GM10266 (cell line): ENCODE results near the gene ARF6.
"Not testable (repeated sequence)": the region's sequence is repeated elsewhere in the genome, so short reads cannot be mapped to it uniquely, and the experiment has no call there.

Experiments
- DNase-seq: peaks from one replicate; pipeline ENCODE4 v3.0.0; 2012; ENCODE audit errors: extremely low spot score
- TF ChIP-seq, protein P1 (sequence below): IDR thresholded peaks from 2 replicates; pipeline ENCODE4 v1.5.1; 2012; ENCODE audit warnings: mild to moderate bottlenecking, low read depth; ENCODE audit not compliant: control insufficient read depth, insufficient read depth; ENCODE audit errors: missing control alignments

The ARF6 gene

DNA sequence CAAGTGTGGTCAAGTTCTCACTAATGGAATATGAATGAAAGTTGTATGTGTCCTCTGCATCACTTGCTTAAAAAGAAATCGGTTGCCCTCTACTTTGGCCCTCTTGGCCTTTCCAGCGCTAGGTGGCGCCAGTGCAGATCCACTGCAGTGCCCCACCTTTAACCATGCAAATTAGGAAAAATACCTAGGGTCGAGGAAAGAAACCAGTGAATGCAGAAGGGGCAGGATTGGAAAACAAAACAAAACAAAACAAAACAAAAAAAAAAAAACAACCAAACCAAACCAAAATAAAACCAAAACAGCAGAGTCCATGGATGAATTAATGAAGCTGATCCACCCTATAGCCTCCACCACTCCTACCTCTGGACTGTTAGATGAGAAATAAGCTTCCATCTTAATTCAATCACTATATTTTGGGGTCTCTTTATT is 27.4 kb upstream of the ARF6 start:
- TF ChIP-seq, protein P1, sequence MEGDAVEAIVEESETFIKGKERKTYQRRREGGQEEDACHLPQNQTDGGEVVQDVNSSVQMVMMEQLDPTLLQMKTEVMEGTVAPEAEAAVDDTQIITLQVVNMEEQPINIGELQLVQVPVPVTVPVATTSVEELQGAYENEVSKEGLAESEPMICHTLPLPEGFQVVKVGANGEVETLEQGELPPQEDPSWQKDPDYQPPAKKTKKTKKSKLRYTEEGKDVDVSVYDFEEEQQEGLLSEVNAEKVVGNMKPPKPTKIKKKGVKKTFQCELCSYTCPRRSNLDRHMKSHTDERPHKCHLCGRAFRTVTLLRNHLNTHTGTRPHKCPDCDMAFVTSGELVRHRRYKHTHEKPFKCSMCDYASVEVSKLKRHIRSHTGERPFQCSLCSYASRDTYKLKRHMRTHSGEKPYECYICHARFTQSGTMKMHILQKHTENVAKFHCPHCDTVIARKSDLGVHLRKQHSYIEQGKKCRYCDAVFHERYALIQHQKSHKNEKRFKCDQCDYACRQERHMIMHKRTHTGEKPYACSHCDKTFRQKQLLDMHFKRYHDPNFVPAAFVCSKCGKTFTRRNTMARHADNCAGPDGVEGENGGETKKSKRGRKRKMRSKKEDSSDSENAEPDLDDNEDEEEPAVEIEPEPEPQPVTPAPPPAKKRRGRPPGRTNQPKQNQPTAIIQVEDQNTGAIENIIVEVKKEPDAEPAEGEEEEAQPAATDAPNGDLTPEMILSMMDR, result peak; percentile 89
- DNase-seq, result no peak

GRCh38 chr14:49867831-49868719 is 24.8 kb upstream of the ARF6 start:
- TF ChIP-seq, protein P1, result no peak

GRCh38 chr14:49868720-49869114 is 24.2 kb upstream of the ARF6 start:
- TF ChIP-seq, protein P1, result no peak
- DNase-seq, result no peak

More at GRCh38 chr14:49867831-49868719, 24.8 kb upstream of the ARF6 start:
- DNase-seq, result peak; percentile 90

- TF ChIP-seq, protein P1, result no peak
Observed at GRCh38 chr14:49870908-49871307, 22.0 kb upstream of the ARF6 start.

DNA sequence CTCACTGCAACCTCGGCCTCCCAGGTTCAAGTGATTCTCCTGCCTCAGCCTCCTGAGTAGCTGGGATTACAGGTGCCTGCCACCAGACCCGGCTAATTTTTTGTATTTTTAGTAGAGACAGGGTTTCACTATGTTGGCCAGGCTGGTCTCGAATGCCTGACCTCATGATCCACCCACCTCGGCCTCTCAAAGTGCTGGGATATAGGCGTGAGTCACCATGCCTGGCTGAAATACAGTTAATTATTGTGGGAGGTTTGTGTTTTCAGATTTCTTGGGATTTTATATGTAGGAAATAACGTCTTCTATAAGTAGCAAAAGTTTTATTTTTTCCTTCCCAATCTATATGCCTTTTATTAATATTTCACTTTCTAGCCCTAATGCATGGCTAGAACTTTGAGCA is 19.3 kb upstream of the ARF6 start:
- DNase-seq, result not testable (repeated sequence)

More at GRCh38 chr14:49870908-49871307, 22.0 kb upstream of the ARF6 start:
- no peak for DNase-seq

- no peak for DNase-seq
- TF ChIP-seq, protein P1, result no peak
Observed at GRCh38 chr14:49875640-49876198, 17.2 kb upstream of the ARF6 start.

DNA sequence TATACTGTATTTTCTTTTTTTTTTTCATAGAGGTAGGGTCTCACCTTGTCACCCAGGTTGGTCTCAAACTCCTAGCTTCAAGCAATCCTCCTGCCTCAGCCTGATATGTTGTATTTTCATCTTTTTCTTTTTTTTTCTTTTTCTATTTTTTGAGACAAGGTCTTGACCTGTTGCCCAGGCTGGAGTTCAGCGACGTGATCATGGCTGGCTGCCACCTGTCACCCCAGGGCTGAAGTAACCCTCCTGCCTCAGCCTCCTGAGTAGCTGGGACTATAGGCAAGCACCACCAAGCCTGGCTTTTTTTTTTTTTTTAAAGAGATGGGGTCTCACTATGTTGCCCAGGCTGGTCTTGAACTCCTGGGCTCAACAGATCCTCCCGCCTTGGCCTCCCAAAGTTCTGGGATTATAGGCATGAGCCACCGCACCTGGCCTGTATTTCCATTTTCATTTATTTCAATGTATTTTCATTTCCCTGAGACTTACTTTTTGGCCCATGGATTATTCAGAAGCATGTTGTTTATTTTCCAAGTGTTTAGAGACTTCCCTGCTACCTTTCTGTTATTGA is 16.2 kb upstream of the ARF6 start:
- no peak for DNase-seq
- TF ChIP-seq, protein P1, result no peak
